HFFc6 (cell line): ENCODE data around the gene ADK. TPM values are rescaled to one million over a fixed set of nuclear protein-coding genes. Genes with fewer than 3 reads are reported as not detected.
"Not testable (repeated sequence)": the region's sequence is repeated elsewhere in the genome, so short reads cannot be mapped to it uniquely, and the experiment has no call there.

Experiments
- DNase-seq: peaks from one replicate; pipeline ENCODE4 v3.0.0-alpha.2; 2018
- H3K27ac Mint-ChIP-seq: 2 replicates; pipeline ENCODE4 v1.8.0; 2020; ENCODE audit warnings: mild to moderate bottlenecking, mixed read lengths
- H3K27me3 Mint-ChIP-seq: 2 replicates; pipeline ENCODE4 v1.8.0; 2021; ENCODE audit warnings: mild to moderate bottlenecking, moderate library complexity, mixed read lengths; ENCODE audit not compliant: insufficient read depth
- H3K36me3 Mint-ChIP-seq: 2 replicates; pipeline ENCODE4 v1.8.0; 2021; ENCODE audit warnings: low read depth, mixed read lengths
- H3K4me1 Mint-ChIP-seq: 2 replicates; pipeline ENCODE4 v1.8.0; 2020; ENCODE audit warnings: low read depth, mixed read lengths
- H3K4me3 Mint-ChIP-seq: 2 replicates; pipeline ENCODE4 v1.8.0; 2020; ENCODE audit warnings: mild to moderate bottlenecking, moderate library complexity, mixed read lengths
- H3K9me3 Mint-ChIP-seq: 2 replicates; pipeline ENCODE4 v1.8.0; 2020; ENCODE audit warnings: mild to moderate bottlenecking, mixed read lengths
- total RNA-seq, 6 experiments: library from RNA; stranded (reverse); fragmentation: NEBNext Ultra II Directional; extraction: Animal tissue kit (Norgen Biotek cat#: 25700); gene quantifications; 2 replicates in 1 of 6; 3 replicates in 5 of 6; pipeline ENCODE4 v1.2.3, GENCODE V29; 2021
- TF ChIP-seq, protein P1 (sequence below): fragments of 200-600 bp; sonication (generic); IDR thresholded peaks from 2 replicates; pipeline ENCODE4 v1.5.0; 2021; ENCODE audit warnings: antibody characterized with exemption, mild to moderate bottlenecking

The ADK gene
- total RNA-seq, 6 experiments from 2014 or later: 74.1 to 97.6 (median 86.0) TPM

DNA sequence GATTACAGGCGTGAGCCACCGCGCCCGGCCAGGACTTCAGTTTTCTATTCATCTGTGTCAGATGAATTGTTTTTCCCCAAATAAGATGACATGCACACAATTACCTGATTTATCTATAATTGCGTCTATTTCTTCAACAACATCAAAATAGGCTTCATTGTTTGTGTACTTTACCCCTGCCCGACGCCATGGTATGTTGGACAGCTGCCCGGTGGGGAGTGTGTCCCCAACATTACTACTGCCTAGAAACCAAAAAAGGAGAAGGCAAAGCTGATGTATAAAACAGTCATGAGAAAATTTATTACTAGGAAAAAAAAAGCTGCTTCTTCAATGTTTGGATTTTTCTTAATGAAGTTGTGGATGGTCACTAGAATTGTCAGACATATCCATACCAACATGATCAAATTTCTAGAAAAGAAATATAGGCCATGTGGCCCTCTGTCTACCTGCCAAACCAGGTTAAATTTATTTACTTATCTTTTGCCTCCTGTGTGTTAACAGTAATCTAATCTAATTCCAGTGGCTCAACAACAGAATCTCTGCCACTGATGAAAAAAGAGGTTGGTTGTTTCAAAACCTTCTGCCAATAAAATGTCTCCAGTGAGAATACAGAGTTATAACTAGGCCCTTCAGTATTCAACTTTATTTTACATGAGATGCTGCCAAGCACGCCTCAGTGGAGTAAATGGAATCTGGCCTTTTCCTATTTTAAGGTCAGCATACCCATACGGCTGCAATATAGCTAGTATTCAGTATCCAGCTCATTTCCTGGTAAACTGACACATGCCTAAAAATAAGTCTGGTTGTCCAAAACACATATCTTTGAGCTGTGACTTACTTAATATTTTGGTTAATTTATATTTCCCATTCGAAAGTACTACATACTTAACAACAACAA, 16.8 kb upstream of the ADK start:
- Mint-ChIP-seq H3K4me1 (no peaks in the 10 kb centered on the region), H3K36me3 (peaks cover 21% of the 10 kb centered on the region), H3K9me3 (no peaks in the 10 kb centered on the region), H3K27me3 (no peaks in the 10 kb centered on the region), H3K27ac (no peak overlapping the region), H3K4me3 (no peak overlapping the region)
- TF ChIP-seq, protein P1, sequence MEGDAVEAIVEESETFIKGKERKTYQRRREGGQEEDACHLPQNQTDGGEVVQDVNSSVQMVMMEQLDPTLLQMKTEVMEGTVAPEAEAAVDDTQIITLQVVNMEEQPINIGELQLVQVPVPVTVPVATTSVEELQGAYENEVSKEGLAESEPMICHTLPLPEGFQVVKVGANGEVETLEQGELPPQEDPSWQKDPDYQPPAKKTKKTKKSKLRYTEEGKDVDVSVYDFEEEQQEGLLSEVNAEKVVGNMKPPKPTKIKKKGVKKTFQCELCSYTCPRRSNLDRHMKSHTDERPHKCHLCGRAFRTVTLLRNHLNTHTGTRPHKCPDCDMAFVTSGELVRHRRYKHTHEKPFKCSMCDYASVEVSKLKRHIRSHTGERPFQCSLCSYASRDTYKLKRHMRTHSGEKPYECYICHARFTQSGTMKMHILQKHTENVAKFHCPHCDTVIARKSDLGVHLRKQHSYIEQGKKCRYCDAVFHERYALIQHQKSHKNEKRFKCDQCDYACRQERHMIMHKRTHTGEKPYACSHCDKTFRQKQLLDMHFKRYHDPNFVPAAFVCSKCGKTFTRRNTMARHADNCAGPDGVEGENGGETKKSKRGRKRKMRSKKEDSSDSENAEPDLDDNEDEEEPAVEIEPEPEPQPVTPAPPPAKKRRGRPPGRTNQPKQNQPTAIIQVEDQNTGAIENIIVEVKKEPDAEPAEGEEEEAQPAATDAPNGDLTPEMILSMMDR: no peak
- no peak for DNase-seq

DNA sequence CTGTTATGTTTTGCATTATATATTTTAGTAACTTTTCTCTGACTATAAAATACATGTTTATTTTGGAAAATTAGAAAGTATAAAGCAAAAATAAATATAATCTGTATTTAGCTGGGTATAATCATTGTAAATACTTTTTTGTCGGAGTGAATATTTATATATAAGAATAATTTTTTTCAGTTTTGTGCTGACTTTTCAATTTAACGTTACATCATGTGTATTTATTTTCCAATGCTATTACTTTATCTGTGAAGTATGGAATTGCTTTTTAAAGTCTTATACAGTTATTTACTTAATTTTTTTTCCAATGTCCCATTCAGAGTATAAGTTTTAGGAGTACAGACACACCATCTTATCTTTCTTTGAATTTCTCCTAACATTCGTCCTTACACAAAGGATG, 15.6 kb upstream of the ADK start:
- TF ChIP-seq, protein P1: no peak
- Mint-ChIP-seq H3K4me1 (no peaks in the 10 kb centered on the region), H3K27ac (no peak overlapping the region), H3K9me3 (no peaks in the 10 kb centered on the region), H3K4me3 (no peak overlapping the region), H3K27me3 (no peaks in the 10 kb centered on the region), H3K36me3 (peaks cover 21% of the 10 kb centered on the region)
- DNase-seq: no peak

DNA sequence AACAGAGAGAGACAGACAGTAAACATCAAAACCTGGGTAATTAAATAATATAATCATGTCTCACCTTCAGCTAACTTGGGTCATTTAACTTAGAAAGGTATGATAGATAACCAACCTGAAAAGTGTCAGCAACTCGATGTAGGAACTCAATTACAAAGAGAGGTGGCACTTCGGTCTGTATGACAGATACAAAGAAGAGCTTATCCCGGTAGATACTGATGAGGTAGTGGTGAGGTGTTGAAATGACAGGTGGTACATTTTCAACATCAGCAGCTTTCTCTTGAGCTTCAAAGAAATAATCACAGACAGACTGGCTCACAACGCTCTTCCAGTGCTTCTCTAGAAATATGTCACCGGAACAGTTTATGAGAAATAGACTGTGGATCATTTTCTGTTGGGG, 13.0 kb upstream of the ADK start:
- Mint-ChIP-seq H3K4me3 (no peak overlapping the region), H3K9me3 (no peaks in the 10 kb centered on the region), H3K27ac (no peak overlapping the region), H3K27me3 (no peaks in the 10 kb centered on the region), H3K4me1 (no peaks in the 10 kb centered on the region), H3K36me3 (peaks cover 21% of the 10 kb centered on the region)
- TF ChIP-seq, protein P1: no peak
- no peak for DNase-seq

DNA sequence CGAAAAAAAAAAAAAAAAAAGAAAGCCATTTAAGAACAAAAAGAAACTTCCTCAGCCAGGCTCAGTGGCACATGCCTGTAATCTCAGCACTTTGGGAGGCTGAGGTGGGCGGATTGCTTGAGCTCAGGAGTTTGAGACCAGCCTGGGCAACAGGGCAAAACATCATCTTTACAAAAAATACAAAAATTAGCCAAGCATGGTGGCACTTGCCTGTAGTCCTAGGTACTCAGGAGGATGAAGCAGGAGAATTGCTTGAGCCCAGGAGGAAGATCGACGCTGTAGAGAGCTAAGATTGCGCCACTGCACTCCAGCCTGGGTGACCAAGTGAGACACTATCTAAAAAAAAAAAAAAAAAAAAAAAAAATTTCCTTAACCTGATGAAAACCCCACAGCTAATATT, 12.4 kb upstream of the ADK start:
- not testable (repeated sequence) for H3K4me3 Mint-ChIP-seq, H3K9me3 Mint-ChIP-seq, H3K4me1 Mint-ChIP-seq, H3K27ac Mint-ChIP-seq, DNase-seq, H3K27me3 Mint-ChIP-seq
- H3K36me3 Mint-ChIP-seq: peaks cover 21% of the 10 kb centered on the region

DNA sequence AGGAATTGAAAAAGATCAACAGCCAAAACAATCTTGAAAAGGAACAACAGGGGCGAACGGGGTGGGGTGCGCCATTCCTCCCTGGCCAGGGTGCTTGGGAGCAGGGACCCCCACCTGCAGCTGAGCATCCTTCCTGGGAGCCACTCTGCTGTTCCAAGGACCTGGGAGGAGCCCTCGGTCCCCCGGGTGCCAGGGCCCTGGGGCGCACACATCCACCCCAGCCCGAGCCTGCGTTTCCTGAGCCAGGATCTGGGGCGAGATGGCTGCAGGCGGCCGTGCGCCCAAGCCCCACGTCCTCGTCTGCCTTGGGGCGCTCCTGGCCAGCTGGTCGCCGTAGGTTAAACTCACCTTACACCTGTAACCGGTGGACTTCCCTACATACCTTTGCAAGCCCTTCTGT, 11.0 kb upstream of the ADK start:
- TF ChIP-seq, protein P1: no peak
- Mint-ChIP-seq H3K36me3 (peaks cover 12% of the 10 kb centered on the region; the same call in 1 of the 2 replicates), H3K27ac (no peak overlapping the region), H3K9me3 (no peaks in the 10 kb centered on the region), H3K4me3 (no peak overlapping the region), H3K27me3 (no peaks in the 10 kb centered on the region), H3K4me1 (peaks cover 3% of the 10 kb centered on the region)
- no peak for DNase-seq

DNA sequence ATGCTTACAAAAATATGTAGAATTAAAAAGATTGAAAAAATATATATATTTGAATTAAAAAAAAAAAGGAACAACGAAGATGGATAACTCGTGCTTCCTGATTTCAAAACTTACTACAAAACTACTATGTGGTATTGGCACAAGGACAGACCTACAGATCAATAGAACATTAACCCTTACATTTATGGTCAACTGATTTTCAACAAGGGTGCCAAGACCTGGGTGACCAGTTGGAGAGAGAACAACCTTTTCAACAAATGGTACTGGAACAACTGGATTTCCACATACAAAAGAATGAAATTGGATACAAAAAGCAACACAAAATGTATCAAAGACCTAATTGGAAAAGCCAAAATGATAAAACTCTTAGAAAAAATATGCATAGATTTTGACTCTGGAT, 10.5 kb upstream of the ADK start:
- H3K27me3 Mint-ChIP-seq: no peaks in the 10 kb centered on the region
- no peak overlapping the region for H3K4me3 Mint-ChIP-seq
- TF ChIP-seq, protein P1: no peak
- no peak for DNase-seq
- H3K36me3 Mint-ChIP-seq: peaks cover 12% of the 10 kb centered on the region; the same call in 1 of the 2 replicates
- H3K27ac Mint-ChIP-seq: no peak overlapping the region
- H3K9me3 Mint-ChIP-seq: no peaks in the 10 kb centered on the region
- H3K4me1 Mint-ChIP-seq: peaks cover 9% of the 10 kb centered on the region
